NOMO-1 treated with dmso at 0.1 percent for 144 hours (cell line): ENCODE measurements around the gene FYB1.

Experiments
- DNase-seq: peaks from one replicate; lab custom pipeline; 2025; ENCODE audit not compliant: unreplicated experiment; lab: John Stamatoyannopoulos, UW

FYB1 gene

DNA sequence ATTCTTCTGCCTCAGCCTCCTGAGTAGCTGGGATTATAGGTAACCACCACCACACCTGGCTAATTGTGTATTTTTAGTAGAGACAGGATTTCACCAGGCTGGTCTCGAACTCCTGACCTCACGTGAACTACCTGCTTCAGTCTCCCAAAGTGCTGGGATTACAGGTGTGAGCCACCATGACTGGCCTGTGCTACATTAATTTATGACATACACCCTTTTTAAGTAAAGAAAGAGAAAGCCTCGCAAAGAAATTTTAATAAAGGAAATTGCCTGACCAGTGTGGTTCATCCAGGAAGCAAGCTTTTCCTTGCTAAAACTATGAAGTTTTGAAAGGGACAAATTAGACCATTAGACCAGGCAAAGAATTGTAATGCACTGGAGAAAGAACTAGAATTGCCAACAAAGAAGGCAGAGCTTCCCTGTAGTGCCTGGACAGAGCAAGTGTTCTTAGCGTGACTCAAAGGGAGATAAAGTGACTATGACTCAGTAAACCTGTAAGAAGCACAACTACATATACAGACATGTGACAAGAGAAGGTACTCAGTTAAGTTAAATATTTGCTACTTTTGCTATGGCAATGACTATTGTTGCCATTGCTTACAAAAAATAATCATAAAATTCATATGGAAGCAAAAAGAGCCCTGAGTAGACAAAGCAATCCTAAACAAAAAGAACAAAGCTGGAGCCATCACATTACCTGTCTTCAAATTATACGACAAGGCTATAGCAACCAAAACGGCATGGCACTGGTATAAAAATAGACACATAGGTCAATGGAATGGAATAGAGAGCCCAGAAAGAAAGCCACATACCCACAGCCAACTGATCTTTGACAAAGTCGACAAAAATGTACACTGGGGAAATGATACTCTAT is 54.6 kb downstream of the FYB1 start:
- DNase-seq = no peak

DNA sequence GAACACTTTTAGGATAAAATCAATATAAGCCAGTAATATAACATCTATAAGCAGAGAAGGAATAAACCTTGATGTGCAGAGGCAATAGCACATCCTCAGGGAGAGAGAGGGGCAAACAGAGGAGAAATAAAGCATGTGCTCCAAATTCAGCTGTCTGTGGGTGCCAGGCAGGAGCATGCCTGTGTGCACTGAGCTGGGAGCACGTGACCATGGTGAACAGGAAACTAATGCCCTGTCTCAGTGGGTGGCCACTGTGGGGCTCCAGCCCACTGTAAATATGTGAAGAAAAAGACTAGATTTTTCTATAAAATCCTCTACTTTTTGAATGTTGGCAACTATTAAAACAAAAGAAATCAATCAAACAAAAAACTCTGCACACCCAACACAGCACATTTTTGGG is 55.3 kb downstream of the FYB1 start:
- DNase-seq = no peak

DNA sequence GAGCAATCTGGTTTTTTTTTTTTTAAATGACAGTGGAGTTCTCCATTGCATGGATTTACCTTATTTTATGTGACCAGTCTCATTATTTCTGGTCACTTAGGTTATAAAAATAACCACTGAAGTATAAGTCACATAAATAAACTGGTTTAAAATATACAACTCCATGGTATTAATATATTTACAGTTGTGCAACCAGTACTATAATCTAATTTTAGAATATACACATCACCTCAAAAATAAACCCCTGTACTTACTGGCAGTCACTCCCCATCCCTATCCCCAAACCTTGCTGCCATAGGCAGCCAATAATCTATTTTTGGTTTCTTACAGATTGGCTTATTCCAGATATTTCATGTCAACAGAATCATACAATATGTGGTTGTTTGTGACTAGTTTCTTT is 57.8 kb downstream of the FYB1 start:
- no peak for DNase-seq

DNA sequence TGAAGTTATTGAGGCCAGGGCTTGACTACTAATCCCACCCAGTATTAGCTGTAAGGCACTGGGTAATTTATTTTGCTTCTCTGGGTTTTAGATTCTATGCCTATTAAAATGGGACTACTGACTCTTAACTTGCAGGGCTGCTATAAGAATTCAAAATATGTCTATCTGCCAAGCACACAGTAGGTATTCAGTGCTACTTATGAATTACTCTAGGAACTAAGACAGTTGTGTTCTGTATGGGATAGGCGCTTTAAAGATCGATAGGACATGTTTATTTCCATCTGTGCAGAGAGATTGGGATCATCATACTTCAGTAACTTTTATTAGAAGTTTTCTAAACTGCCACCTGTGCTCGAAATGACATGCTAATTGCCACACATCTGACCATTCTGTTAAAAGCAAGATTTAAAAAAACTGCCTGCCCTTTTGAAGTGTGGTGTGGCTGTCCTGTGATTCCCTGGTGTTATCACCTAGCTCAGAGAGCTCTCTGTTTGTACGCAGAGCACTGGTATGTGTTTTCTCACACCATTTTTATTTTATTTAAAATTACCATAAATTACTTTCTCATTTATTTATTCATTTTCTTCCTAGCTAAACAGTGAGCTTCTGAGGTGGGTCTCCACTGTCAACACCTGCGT is 58.7 kb downstream of the FYB1 start:
- DNase-seq = no peak

DNA sequence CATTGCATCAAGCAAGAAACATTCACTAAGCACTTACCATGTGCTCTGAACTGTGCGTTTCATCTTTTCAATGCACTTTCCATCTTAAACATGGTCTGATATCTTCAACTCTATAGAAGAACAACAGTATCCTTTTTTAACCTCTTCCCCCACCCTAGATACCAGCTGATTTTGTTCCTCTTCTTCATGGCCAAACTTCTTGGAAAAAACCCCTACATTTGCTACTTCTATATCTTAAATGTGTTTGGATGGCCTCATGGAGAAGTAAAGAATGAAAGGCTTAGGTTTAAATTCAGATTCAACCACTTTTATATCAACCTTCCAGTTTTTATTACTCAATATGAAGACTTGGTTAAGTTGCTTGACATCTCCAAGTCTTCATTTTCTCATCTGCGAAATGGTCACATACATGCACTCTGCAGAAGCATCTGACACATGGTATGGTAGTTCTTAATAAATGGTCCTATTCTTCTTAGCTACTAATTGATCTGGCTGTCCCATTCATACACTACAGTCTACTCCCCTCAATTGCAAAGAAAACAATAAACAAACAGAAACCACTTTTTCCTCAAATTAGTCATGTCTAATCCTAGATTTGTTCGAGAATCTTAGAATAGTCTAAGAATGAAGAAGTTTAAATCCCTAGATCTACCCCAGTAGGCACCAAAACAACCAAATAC is 59.4 kb downstream of the FYB1 start:
- no peak for DNase-seq

DNA sequence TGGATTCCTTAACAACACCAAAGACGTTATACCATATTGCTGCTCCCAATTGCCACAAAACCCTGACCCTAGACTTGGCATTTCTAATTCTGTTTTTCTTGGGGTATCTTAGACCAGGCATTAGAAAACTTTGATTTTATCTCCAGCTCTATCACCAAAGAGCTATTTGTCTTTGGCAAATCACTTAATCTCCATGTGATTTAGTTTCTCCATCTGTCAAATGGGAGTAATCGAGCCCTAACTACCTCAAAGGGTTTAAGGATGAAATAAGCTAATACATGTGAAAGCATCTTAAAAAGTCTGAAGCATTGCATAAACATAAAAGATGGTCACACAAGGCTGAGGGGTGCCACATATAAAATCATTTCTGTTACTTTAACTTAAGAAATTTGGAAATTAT is 60.6 kb downstream of the FYB1 start:
- no peak for DNase-seq

DNA sequence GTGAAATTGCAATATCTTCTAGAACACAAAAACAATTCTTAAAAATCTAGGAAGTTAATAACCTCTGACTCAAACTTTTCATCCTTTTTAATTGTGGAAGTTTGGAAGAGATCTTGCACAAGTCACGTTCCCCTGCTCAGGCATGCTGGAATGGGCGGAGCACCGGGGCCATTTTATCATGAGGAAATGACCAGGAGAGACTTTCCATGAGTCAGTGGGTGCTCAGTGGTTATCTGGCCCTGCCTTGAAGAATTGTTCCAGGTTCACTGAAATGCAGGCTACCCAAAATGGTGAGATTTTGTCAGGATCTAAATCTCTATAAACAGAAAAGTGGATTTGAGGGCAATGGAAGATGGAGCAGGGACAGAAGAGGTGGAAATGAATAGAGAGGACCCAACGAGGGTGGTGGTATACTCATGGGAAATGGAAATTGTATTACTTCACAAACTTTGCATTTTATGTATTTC is 61.2 kb downstream of the FYB1 start:
- no peak for DNase-seq

DNA sequence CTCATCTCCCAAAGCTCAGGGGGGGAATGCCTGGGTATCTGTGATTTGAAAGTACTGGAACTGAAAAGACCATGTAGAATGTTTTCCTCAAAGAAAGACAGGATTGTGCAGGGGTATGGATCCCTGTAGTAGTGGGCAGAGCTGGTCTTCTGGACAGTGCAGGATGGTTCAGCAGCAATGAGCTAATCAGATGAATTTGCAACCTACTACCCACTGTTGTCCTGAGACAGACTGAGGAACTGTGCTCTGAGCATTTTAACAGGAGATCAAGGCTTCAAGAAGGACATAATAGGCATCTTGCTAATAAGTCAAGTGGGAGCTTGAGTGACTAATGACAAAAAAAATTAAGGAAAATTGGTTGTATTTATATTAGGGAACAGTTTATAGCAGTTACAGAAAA is 61.7 kb downstream of the FYB1 start:
- no peak for DNase-seq

DNA sequence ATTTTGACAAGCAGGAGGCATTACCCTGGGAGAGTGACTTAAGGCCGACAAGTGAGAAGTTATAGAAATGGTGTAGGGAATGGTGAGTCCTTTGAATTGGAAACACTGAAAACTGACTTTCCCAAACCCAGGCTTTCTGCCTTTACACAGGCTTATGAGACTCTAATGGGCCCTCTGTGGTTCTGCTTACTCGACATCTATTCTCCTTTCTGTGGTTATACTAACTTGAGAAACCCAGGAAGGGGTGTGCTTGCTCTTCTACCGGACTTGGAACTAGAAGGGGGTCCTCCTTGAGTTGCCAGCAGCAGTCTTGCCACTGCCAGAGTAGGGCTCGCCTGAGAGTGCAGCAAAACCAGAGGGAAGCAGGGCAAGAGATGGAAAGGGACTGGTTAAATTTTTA is 63.3 kb downstream of the FYB1 start:
- DNase-seq = no peak

DNA sequence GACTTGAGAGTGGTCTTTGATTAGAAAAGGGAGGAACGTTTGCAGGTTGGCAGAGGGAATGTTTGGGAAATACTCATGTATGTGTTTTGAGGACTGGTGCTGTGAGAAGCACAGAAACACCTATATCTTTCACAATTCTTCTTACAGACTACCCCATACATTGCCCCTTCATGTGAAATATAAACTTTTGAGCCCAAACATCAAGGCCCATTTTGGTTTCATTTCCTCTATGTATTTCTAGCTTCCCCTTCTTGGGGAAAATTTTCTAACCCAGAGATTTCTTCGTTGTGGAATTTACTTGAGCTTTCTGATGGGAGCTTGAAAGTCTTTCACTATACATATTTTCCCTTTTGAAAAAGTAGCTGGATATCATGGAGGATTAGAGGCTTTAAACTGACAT is 67.6 kb downstream of the FYB1 start:
- DNase-seq = peak; percentile 91

DNA sequence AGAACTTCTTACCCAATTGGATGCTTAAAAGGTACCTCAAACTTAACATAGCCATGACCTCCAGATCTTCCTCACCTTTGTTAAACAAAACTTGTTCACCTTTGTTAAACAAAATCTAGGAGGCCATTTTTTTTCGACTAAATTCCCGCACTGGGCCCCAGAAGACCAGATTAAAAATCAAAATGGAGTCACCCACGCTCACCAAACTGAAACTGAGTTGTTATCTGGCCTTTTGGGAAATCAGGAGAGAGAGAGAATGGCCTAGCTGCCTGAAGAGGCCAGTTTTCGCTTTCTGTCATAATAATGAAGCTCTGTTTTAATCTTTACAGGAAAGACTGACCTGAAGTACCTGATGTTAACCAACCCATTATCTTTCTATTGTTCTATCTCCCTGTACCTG is 69.4 kb downstream of the FYB1 start:
- DNase-seq = no peak

DNA sequence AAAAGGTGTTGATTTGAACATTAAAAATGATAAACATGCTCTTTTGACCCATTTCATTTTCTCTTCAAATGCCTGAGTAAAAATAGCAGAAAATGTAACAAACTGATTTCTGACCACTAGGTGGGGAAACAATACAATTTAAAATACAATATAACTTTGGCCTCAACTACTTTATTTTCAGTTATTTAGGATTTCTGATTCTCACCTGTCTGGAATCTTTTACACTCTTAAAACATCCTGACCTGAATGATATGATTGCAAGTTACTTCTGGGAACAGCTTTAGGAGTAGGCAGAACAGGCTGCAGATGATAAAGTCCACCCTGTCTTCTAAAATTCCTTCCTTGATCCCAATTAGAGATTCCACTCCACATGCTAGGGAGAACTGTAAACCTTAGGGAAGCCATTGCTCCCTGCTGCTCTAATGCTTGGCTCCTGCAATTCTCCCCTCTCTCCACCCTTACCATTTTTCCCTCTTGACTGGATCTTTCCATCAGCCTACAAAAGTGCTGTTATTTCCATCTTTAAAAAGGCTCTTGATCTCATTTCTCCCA is 70.3 kb downstream of the FYB1 start:
- no peak for DNase-seq

DNA sequence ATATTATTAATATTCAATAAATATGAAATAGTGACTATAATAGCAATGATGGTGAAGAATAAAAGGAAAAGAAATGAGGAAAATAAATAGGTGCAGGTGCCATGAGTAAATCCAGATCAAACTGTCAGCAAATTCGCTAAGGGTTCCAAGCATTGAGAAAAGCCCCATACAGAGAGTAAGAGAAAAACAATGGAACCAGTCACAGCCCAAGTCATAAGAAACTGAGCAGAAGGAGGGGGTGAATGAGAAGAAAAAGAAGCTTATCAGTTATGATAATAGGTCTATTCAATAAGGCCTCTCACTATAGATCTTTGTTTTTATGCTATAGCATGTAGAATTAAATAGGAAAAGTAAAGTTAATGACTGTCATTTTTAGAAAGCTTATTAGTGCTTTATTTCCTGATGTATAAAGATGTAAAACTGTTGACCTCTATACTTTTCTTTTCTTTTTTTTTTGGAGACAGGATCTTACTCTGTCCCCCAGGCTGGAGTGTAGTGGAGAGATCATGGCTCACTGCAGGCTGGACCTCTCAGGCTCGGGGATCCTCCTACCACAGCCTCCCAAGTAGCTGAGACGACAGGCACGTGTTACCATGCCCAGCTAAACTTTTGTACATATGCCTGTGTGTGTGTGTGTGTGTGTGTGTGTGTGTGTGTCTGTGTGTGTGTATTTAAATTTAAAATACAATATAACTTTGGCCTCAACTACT is 72.4 kb downstream of the FYB1 start:
- DNase-seq = no peak

DNA sequence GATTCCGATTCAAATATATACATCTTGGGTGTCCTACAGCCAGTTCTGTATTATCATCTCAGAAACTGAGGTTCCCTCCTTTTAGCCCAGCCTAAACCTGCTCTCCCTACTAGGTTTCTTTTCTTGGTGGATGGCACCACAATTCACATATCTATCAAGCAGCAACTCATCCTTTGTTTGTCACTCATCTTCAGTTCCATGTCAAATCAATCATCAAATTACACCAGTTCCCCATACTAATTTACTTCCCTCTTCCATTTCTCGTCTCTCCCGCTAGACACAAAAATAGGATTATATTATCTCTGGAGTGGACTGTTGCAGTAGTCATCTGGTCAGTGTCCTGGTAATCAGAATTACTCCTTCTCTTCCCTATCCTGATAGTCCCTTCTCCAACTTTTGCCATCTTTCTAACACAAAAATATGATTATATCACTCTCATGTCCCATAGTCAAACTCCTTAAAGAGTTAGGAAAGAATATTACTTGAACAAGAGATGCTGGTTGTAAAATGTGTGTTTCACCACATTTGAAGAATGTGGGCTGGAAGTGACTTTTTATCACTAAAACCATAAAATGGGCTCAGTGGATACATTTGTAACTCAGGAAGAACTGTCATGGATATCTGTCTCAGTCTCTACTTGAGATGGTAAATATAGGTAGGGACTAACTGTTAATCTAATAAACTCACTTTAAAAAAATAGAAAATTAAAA is 76.1 kb downstream of the FYB1 start:
- no peak for DNase-seq

DNA sequence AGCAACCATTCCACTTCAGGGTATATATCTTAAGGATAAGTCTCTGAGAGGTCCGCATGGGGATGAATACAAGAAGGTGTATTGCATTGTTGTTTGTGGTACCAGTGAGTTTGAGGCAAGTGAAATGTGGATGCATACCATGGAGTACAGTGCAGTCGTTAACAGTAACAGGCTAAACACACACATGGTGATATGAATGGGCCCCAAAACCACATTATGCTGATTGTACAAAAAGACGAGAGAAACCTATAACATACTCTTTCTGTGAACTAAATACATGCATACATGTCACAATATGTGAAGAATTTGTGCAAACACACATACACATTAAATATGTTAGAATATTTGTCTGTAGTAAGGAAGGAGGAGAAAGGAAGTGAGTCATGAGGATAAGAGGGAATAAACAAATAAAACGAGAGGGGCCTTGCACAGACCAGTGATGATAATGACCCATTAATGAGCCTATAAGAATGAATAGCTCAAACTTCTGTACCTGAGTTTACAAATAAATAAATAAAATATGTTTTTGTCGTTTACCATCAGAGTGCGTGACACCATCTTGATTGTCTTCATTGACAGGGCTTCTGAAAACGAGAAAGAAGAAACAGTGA is 78.7 kb downstream of the FYB1 start:
- no peak for DNase-seq

DNA sequence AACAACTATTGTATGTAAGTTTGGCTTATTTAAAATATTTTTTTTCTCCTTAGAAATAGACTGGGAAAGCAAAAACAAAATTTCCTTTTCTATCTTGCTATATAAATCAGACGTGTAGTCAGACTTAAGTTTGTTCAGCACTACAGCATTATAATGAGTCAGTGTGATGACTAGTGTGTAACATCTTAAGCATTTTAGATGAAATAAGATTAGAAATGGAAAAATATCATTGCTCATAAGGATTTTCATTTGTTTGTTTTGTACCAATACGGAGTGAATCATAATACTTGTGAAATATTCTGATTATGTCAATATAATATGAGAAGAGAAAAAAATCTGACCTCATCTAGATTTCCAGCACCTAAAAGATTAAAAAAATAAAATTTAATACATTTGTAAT is 80.5 kb downstream of the FYB1 start:
- DNase-seq = no peak

DNA sequence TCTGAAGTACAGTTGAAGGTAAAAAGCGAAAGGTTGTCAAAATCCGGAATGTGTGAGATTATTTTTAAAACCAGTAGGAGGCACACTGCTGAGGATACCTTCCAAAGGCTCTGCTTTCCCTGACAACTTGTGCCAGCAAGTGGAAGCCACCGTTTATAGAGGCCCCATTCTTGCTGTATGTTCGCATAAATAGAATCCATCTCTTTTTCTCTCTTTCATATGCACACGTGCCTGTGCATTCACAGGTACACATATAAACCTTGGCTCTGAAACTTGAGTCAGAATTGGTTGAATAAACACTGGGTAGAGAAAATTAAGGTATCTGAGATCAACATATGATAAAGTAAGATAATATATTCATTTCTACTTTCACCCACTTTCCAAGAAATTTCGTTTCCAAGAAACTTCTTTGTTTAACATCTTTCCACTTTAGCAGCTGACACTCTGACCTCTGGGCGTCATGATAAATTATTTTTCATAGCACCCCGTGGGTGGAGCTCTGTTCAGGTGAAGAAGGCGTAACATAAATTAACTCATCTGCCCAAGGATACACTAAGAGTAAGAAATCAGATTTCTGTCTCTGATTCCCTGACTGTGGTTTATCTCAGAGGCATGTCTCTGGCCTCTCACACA is 81.4 kb downstream of the FYB1 start:
- DNase-seq = no peak

DNA sequence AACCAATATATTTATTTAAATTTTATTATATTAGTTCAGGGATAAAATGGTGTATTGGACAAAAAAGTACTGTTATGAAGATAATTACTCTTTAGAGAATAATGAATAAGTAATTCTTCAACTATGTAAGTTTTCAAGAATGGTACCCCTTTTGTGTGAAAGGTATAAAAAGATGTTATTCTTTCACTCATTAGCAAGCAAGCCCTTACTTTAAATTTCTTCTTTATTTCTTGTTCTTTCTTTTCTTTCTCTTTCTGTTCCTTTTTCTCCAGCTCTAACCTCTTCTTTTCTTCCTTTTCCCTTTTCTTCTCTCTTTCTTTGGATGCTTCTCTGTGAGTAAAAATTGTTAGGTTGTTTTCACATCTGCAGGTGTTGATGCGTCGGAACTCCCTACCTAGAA is 82.0 kb downstream of the FYB1 start:
- no peak for DNase-seq

DNA sequence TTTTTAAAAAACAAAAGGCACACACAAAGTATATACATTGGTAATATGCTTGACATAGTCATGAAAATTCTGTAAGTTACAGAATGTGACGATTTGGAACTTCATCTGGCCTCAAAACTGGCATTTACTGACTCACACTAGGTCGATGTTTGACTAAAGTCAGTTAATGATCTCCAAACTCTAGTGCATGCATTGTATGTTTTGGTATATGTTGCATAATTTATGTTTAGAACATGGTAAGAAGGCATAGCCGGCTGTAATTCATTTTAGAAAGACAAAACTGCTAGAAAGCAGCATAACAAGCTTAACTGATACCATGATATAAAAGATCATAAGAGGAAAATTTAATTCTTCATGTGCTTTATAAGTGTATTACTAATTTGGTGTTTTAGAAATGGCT is 86.6 kb downstream of the FYB1 start:
- no peak for DNase-seq

DNA sequence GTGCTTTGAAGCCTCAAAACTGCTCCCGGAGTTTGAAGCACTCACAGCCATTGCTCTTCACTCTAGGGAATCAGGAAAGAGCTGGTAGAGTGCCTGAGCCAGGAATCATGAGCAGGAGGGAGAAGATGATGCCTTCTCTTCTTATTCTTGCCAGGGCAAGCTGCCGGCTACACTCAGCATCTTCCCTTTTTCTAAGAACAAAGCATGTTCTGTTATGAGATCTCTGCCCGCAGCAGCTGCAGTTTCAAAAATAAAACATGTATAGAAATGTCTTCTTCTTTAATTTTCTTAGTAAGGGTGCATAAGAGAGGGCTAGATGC is 87.3 kb downstream of the FYB1 start:
- no peak for DNase-seq
